Neural progenitor cell (in vitro differentiated cells): ENCODE measurements around the gene EDC4.

Experiments
- EZH2 ChIP-seq: fragments of 200-600 bp; sonication (generic); IDR thresholded peaks from 2 replicates; pipeline ENCODE4 v1.6.1; 2017; ENCODE audit warnings: antibody characterized with exemption, mild to moderate bottlenecking, moderate library complexity
- EZH2phosphoT487 ChIP-seq: fragments of 200-600 bp; sonication (generic); IDR thresholded peaks from 2 replicates; pipeline ENCODE4 v1.6.1; 2017; ENCODE audit warnings: antibody characterized with exemption
- TF ChIP-seq, protein P1 (sequence below): fragments of 200-600 bp; sonication (generic); IDR thresholded peaks from 2 replicates; pipeline ENCODE4 v1.5.1; 2017; ENCODE audit warnings: antibody characterized with exemption, mild to moderate bottlenecking

DNA sequence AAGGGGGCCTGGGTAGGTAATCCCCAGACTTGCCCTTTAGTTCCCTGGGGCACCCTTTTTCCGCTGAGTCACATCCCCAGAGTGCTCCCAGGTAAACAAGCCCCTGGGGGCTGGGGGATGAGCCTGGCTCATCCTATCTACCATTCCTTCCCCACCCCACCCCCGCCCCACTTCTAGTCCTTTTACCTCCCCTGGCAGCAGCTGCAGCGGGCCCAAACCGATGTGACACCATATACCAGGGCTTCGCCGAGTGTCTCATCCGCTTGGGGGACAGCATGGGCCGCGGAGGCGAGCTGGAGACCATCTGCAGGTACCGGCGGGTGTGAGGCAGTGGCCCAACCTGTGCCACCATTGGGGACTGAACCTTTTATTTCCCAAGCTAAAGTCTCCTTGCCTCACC is 12.7 kb downstream of the EDC4 start:
- TF ChIP-seq, protein P1, sequence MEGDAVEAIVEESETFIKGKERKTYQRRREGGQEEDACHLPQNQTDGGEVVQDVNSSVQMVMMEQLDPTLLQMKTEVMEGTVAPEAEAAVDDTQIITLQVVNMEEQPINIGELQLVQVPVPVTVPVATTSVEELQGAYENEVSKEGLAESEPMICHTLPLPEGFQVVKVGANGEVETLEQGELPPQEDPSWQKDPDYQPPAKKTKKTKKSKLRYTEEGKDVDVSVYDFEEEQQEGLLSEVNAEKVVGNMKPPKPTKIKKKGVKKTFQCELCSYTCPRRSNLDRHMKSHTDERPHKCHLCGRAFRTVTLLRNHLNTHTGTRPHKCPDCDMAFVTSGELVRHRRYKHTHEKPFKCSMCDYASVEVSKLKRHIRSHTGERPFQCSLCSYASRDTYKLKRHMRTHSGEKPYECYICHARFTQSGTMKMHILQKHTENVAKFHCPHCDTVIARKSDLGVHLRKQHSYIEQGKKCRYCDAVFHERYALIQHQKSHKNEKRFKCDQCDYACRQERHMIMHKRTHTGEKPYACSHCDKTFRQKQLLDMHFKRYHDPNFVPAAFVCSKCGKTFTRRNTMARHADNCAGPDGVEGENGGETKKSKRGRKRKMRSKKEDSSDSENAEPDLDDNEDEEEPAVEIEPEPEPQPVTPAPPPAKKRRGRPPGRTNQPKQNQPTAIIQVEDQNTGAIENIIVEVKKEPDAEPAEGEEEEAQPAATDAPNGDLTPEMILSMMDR = no peak
- TF ChIP-seq EZH2 (no peak), EZH2phosphoT487 (no peak)
